ENCODE measurements around the gene GNAO1. TPM values are rescaled to one million over a fixed set of nuclear protein-coding genes. Genes with fewer than 3 reads are reported as not detected.

The GNAO1 gene
- polyA plus RNA-seq, 1 experiment = 10.8 TPM

- DNase-seq (ENCODE audit: low read depth) = no peak
- Histone ChIP-seq H3K27me3 (ENCODE audit: control insufficient read depth, insufficient read depth, low read length) (no peaks in the 10 kb centered on the region), H3K36me3 (ENCODE audit: control insufficient read depth, insufficient read depth, low read length) (no peaks in the 10 kb centered on the region), H3K4me3 (ENCODE audit: low read depth, low read length) (no peak overlapping the region)
- TF ChIP-seq CTCF (IDR thresholded peaks at IDR 0.05; ENCODE audit: insufficient read depth, low read depth, low read length) = no peak
- ChIA-PET CTCF (interaction anchor here (1.0 to 1.8 kb wide), 3 partner anchors 9 to 67 kb away, joined by 3 to 6 read pairs (median 4); no protein-coding TSS in a partner anchor), POLR2A (interaction anchor here (0.6 kb wide), 1 partner anchor 45 kb away, joined by 3 read pairs; no protein-coding TSS in a partner anchor)
Observed at GRCh38 chr16:56225017-56225742, 33.9 kb downstream of the GNAO1 start.

- ChIA-PET CTCF (interaction anchor here (1.6 to 1.8 kb wide), 2 partner anchors 10 to 12 kb away, joined by 4 to 6 read pairs; no protein-coding TSS in a partner anchor), POLR2A (no interaction called here)
- no peak for DNase-seq (ENCODE audit: low read depth)
- H3K27me3 ChIP-seq (ENCODE audit: control insufficient read depth, insufficient read depth, low read length) = no peaks in the 10 kb centered on the region
- TF ChIP-seq CTCF (IDR thresholded peaks at IDR 0.05; ENCODE audit: insufficient read depth, low read depth, low read length) = no peak
- H3K4me3 ChIP-seq (ENCODE audit: low read depth, low read length) = no peak overlapping the region
- H3K36me3 ChIP-seq (ENCODE audit: control insufficient read depth, insufficient read depth, low read length) = no peaks in the 10 kb centered on the region
Observed at GRCh38 chr16:56226187-56226586, 34.9 kb downstream of the GNAO1 start.

GRCh38 chr16:56226845-56227525 is 35.7 kb downstream of the GNAO1 start:
- no peak overlapping the region for H3K4me3 ChIP-seq (ENCODE audit: low read depth, low read length)

GRCh38 chr16:56227936-56228335 is 36.6 kb downstream of the GNAO1 start:
- no peaks in the 10 kb centered on the region for H3K36me3 ChIP-seq (ENCODE audit: control insufficient read depth, insufficient read depth, low read length)
- H3K4me3 ChIP-seq (ENCODE audit: low read depth, low read length) = no peak overlapping the region
- H3K27me3 ChIP-seq (ENCODE audit: control insufficient read depth, insufficient read depth, low read length) = no peaks in the 10 kb centered on the region
- CTCF ChIA-PET = interaction anchor here (1.0 to 1.8 kb wide), 2 partner anchors 12 to 24 kb away, joined by 3 to 7 read pairs; no protein-coding TSS in a partner anchor
- POLR2A ChIA-PET = no interaction called here
- TF ChIP-seq CTCF (IDR thresholded peaks at IDR 0.05; ENCODE audit: insufficient read depth, low read depth, low read length) = no peak
- no peak for DNase-seq (ENCODE audit: low read depth)

More at GRCh38 chr16:56226845-56227525, 35.7 kb downstream of the GNAO1 start:
- Histone ChIP-seq H3K36me3 (ENCODE audit: control insufficient read depth, insufficient read depth, low read length) (no peaks in the 10 kb centered on the region), H3K27me3 (ENCODE audit: control insufficient read depth, insufficient read depth, low read length) (no peaks in the 10 kb centered on the region)
- DNase-seq (ENCODE audit: low read depth) = no peak
- no peak for TF ChIP-seq CTCF (IDR thresholded peaks at IDR 0.05; ENCODE audit: insufficient read depth, low read depth, low read length)
- ChIA-PET CTCF (interaction anchor here (1.6 to 1.8 kb wide), 2 partner anchors 11 to 12 kb away, joined by 4 to 6 read pairs; no protein-coding TSS in a partner anchor), POLR2A (no interaction called here)

GRCh38 chr16:56228476-56228875 is 37.2 kb downstream of the GNAO1 start:
- Histone ChIP-seq H3K36me3 (ENCODE audit: control insufficient read depth, insufficient read depth, low read length) (no peaks in the 10 kb centered on the region), H3K27me3 (ENCODE audit: control insufficient read depth, insufficient read depth, low read length) (no peaks in the 10 kb centered on the region), H3K4me3 (ENCODE audit: low read depth, low read length) (no peak overlapping the region)
- DNase-seq (ENCODE audit: low read depth) = no peak
- TF ChIP-seq CTCF (IDR thresholded peaks at IDR 0.05; ENCODE audit: insufficient read depth, low read depth, low read length) = no peak
- ChIA-PET POLR2A (no interaction called here), CTCF (interaction anchor here (0.7 to 1.8 kb wide), 3 partner anchors 10 to 24 kb away, joined by 3 to 7 read pairs (median 3); no protein-coding TSS in a partner anchor)

Measured in BJ (cell line).